LNCaP clone FGC (cell line): Measurements from ENCODE around the gene JPH2.

Experiments
- DNase-seq: peaks from one replicate; pipeline ENCODE4 v3.0.0-alpha.2; 2011; ENCODE audit warnings: low read depth
- H3K4me3 ChIP-seq: 2 replicates; pipeline ENCODE4 v1.5.1; 2011; ENCODE audit warnings: mild to moderate bottlenecking, low read depth, low read length, control low read depth
- TF ChIP-seq, protein P1 (sequence below): IDR thresholded peaks from 2 replicates; pipeline ENCODE4 v1.5.1; 2012; ENCODE audit warnings: mild to moderate bottlenecking; ENCODE audit not compliant: control insufficient read depth, insufficient read depth; ENCODE audit errors: extremely low read depth

JPH2 gene

DNA sequence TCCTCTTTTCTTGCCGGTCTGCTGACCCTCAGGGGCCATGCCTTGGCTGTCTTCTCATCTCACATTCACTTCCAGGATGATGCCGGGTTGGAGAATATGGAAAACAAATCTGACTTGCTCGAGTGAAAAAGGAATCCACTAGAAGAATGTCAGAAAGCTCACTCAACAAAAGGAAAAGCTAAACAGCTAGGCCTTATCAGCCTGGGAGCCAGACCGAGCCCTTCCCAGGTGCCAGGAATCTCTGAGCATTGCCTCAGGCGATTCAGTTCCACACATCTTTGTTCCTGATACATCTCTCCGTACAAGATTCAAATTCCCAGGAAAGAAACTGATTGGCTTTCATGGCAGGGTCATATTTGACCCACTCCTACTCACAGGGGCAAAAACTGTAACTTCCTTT is 32.8 kb upstream of the JPH2 start:
- TF ChIP-seq, protein P1, sequence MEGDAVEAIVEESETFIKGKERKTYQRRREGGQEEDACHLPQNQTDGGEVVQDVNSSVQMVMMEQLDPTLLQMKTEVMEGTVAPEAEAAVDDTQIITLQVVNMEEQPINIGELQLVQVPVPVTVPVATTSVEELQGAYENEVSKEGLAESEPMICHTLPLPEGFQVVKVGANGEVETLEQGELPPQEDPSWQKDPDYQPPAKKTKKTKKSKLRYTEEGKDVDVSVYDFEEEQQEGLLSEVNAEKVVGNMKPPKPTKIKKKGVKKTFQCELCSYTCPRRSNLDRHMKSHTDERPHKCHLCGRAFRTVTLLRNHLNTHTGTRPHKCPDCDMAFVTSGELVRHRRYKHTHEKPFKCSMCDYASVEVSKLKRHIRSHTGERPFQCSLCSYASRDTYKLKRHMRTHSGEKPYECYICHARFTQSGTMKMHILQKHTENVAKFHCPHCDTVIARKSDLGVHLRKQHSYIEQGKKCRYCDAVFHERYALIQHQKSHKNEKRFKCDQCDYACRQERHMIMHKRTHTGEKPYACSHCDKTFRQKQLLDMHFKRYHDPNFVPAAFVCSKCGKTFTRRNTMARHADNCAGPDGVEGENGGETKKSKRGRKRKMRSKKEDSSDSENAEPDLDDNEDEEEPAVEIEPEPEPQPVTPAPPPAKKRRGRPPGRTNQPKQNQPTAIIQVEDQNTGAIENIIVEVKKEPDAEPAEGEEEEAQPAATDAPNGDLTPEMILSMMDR, result no peak
- DNase-seq, result no peak
- no peak overlapping the region for H3K4me3 ChIP-seq

DNA sequence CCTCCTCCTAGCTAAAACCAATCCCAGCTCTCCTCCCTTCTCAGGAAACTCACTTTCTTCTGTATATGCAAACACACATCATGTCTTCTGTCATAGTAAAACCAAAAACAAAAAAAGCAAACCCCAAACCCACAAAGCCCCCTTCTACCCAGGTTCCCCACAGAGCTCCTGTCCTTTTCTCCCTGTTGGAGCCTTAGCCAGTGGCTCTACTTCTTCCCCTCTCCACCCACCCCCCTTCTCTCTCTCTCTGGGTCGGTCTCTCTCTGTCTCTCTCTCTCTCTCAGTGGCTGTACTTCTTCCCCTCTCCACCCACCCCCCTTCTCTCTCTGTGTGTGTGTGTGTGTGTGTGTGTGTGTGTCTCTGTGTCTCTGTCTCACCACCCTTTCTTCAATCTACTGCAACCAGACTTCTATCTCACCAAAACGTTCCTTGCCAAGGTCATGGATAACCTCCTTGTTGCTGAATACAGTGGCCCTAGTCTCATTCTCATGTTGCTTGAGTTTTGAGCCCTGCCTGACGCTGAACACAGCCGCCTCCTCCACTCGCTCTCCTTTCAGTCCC is 32.3 kb upstream of the JPH2 start:
- H3K4me3 ChIP-seq, result no peak overlapping the region
- TF ChIP-seq, protein P1, result no peak

DNA sequence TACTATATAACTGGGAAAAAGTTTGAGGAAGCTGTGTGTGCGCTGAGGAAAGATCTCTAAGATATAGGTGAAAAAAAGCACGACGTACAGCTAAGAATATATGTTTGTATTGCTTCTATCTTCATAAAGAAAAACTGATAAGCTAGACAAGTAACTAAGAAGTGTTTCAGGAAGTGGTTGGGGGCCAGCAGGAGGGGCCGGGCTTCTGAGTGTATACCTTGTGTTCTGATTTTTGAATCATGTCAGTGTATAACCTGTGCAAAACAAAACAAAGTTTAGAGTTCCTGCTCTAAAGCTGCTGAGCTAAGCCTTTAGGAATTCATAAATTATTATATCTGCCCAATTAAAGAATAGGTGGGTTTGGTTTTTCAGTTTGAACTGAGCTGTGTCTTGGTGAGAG is 31.5 kb upstream of the JPH2 start:
- no peak overlapping the region for H3K4me3 ChIP-seq
- TF ChIP-seq, protein P1, result no peak
- DNase-seq, result no peak

More for the DNA sequence above, 32.3 kb upstream of the JPH2 start:
- DNase-seq, result no peak

DNA sequence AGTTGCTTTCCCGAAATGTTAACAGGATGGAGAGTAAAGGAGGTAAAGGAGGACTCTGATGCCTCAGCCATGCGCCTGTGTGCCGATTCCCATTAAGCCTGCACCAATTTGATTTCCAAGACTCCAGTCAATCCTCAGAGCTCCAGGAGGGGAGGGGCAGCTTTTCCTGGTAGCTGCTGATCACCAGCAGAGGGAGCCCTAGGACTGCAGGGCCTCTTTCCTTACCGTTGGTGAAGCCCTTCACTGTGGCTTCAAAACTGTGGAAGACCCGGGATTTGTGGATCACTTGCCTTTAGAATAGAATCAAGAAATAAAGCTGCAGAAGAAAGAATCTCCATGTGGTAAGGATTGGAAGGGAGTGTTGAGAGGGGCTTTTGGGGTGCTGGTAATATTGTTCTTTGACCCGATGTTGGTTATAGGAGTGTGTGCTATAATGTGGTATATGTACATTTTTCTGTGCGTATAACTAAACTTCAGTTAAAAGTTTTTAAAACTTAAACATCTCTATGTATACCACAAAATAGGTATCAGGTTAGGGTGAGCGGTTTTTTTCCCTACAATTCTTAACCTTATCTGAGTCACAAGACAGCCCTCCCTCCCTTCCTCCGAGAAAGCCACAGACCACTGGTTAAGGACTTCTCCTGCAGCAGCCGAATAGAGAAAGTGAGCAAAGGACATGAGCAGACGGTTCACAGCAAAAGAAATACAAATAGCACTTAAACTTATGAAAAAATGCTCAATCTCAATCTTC is 30.5 kb upstream of the JPH2 start:
- H3K4me3 ChIP-seq, result no peak overlapping the region
- TF ChIP-seq, protein P1, result peak; percentile 97
- DNase-seq, result peak; percentile 49

DNA sequence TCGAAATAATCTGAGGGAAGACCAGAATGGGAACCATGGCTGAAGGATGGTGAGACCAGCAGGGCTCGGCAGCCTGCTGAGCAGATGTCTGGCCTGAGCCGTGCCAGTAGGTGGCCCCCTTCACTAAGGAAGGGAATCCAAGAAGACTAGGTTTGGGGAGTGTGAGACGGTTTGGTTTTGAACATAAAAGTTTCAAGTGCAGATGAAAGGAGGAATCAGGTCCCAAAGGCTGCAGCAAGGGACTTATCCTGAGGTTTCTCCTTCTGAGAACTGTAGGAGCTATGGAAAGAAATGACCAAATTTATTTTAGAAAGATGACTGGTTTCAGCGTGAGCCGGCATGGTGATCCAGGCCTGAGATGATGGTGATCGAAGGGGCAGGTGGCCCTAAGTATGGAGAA is 28.1 kb upstream of the JPH2 start:
- DNase-seq, result no peak
- TF ChIP-seq, protein P1, result peak; percentile 89

DNA sequence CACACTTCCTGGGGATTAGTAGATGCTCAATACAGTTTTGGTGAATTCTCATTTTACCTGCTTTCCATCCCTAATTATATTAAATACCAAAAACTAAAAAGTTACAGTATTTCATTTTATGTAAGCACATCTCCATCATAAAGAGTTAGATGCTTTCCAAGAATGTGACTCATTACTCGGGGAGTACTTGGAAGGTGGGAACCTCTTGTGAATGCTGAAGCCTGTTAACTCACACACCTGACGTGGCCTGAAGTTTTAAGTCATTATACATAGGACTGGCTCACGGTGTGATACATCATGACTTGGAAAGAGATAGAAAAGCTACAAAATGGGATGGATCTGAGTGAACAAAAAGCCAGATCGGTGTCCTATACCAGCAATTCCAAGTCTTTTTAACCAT is 25.8 kb upstream of the JPH2 start:
- TF ChIP-seq, protein P1, result no peak
- no peak for DNase-seq
- H3K4me3 ChIP-seq, result no peak overlapping the region

More for the DNA sequence above, 28.1 kb upstream of the JPH2 start:
- no peak overlapping the region for H3K4me3 ChIP-seq
